Stimulated activated CD4-positive, alpha-beta T cell treated with anti-CD3 and anti-CD28 coated beads, Interleukin-12 subunit alpha, Interleukin-12 subunit beta, amount 100 ng/mL, for 24 hours (primary cell): ENCODE measurements around the gene CLTB.
A peak's percentile ranks its signal among the peaks of the same experiment; 100 is the strongest.

Source experiments
- DNase-seq, 2 experiments: peaks; one replicate each; pipeline ENCODE4 v3.0.0-alpha.2; 2020; ENCODE audit warnings: low read depth in 2 of 2

CLTB gene

DNA sequence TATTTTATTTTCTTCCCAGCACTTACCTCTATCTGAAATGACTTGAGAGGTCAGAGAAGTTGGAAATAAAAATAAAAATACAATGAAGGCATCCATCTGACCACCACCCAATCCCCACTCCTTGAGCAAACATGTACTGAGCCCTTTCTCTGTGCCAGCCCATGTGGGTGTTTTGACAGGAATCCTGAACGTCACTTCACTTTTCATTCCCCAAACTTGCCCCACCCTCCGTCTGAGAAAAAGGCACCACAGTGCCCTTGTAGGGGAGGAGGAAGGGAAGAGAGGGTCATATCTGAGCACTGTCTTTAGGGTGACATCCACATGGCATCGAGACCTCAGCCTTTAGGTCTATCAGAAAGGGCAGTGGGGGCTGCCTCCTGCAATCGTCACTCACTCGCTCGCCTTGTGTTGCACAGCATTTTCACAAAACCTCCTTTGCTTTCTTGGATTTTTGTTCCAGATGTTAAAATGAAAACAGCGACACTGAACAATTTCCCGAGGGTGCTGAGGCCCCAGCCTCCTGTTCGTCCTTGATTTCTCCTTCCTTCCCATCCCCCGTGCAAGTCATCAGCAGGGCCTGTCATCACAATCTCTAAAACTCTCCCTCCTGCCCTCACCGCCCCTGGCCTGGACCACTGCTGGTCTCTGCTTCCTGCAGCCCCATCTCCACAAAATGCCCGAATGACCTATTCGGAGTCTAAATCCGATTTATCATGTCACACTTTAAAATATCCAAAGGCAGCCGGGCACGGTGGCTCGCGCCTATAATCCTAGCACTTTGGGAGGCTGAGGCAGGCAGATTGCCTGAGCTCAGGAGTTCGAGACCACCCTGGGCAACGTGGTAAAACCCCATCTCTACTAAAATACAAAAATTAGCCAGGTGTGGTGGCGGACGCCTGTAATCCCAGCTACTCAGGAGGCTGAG is 14.8 kb downstream of the CLTB start:
- DNase-seq, result no peak

GRCh38 chr5:176400382-176401156 is 15.8 kb downstream of the CLTB start:
- DNase-seq, result no peak

- no peak for DNase-seq
These were observed 18.5 kb downstream of the CLTB start for GRCh38 chr5:176397736-176398420.

DNA sequence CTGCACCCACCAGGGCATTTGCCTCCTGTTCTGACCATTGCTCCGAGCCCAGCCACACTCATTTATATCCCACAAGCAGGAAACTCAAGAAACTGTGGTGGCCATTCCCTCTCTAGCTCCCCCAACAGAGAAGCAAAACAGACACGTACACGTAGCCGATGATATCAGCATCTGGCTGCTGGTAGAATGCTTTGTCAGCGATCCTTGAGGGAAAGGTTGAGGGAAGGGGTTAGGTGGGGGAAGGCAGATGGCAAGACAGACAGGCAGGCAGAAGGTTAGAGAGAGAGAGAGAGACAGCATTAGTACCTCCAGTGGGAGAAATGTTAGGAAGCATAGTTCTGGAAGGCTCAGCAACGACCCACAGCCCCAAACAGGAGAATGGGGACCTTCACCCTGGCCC is 20.0 kb downstream of the CLTB start:
- no peak for DNase-seq

DNA sequence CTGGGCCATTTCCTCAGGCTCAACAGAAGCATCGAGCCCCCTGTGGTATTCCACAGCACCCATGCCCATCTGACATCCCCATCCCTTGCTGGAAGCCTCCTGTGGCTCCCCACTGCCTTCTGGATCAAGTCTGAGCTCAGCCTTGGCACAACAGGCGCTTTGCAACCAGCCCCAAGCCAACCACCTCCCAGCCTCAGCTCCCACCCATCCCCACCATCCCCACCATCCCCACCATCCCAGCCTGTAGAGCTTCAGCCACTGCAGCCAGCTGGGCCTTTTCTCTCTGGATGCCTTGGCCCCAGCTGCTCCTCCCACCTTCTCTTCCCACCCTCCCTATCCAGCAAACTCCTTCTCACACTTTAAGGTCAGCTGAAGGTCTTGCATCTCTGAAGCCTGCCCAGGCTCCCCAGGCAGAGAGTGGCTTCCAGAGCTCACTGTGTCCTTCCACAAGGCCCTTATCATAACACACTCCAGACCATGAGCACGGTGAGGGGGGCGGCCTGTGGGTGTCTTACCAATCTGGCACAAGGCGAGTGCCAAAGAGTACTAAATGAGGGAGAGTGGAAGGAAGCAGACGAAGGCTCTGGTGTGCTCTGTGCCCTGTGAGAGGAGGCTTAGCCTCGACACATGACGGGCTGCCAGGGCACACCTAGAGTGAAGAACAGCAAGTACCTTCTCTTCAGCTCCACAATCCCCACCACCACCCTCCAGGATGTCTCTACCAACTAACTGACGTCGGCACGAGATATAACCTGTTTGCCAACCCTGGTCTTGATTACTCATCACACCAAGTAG is 21.3 kb downstream of the CLTB start:
- no peak for DNase-seq

DNA sequence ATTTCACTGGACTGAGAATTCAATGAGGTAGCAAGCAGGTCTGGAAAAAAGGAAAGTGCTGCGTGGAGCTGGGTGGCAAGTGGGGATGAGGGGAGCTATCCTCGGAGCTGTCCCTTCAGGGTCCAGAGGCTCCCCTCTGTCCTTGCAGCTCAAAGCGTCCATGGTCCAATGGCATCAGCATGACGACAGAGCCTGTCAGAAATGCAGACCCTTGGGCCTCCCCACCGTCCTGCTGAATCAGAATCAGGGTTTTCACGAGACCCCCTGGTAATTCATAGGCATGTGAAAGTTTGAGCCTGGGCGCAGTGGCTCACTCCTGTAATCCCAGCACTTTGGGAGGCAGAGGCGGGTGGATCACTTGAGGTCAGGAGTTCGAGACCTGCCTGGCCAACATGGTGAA is 22.2 kb downstream of the CLTB start:
- DNase-seq, result no peak

- no peak for DNase-seq
These were observed 23.8 kb downstream of the CLTB start for GRCh38 chr5:176392526-176392925.

DNA sequence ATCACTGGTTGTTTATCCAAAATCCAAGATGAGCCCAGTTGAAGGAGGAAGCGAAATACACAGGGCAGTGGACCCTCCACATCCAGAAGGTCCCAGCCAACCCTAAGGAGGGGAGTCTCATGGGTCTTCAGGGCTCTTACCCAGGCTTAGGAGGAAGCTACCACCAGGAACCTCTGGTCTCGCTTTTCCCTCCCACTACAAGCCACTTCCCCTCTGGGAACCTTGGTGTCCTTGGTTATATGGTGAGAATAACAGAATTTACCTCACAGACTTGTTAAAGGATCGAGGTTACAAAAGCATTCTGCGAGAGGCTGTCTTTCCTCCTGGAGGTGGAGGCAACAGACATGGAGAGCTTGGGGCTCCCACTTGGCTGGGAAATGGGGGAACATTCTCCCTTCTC is 24.3 kb downstream of the CLTB start:
- DNase-seq, result no peak

DNA sequence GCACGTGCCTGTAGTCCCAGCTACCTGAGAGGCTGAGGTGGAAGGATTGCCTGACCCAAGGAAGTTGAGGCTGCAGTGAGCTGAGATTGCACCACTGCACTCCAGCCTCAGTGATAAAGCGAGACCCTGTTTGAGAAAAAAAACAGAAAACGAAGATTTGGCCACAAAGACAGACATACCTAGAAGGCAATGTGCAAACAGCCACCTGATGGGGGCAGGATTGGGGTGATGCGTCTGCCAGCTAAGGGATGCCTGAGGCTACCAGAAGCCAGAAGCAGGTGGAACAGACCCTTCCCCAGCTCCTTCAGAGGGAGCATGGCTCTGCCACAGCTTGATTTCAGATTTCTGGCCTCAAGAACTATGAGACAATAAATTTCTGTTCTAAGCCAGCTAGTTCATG is 24.9 kb downstream of the CLTB start:
- DNase-seq, result no peak

DNA sequence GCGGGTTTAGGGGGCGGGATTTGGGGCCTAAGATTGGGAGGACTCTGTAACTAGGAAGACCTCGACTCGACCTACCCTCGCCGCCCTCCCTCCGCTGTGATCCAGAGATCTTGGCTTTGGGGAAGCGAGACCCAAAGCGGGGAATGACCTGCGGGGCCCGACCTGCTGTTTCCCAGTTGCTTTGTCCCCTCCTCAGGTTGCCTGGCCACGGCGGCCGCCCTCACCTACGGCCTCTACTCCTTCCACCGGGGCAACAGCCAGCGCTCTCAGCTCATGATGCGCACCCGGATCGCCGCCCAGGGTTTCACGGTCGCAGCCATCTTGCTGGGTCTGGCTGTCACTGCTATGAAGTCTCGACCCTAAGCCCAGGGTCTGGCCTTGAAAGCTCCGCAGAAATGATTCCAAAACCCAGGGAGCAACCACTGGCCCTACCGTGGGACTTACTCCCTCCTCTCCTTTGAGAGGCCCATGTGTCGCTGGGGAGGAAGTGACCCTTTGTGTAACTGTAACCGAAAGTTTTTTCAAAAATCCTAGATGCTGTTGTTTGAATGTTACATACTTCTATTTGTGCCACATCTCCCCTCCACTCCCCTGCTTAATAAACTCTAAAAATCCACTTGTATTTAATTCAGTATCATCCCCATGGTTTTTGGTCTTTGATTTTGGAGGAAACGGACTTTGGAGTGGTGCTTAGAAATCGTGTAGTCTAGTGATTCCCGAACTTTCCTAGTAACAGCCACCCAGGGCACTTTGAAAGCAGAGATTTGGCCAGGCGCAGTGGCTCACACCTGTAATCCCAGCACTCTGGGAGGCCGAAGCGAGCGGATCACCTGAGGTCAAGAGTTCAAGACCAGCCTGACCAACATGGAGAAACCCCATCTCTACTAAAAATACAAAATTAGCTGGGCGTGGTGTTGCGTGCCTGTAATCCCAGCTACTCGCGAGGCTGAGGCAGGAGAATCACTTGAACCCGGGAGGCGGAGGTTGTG is 26.9 kb downstream of the CLTB start:
- no peak for DNase-seq

DNA sequence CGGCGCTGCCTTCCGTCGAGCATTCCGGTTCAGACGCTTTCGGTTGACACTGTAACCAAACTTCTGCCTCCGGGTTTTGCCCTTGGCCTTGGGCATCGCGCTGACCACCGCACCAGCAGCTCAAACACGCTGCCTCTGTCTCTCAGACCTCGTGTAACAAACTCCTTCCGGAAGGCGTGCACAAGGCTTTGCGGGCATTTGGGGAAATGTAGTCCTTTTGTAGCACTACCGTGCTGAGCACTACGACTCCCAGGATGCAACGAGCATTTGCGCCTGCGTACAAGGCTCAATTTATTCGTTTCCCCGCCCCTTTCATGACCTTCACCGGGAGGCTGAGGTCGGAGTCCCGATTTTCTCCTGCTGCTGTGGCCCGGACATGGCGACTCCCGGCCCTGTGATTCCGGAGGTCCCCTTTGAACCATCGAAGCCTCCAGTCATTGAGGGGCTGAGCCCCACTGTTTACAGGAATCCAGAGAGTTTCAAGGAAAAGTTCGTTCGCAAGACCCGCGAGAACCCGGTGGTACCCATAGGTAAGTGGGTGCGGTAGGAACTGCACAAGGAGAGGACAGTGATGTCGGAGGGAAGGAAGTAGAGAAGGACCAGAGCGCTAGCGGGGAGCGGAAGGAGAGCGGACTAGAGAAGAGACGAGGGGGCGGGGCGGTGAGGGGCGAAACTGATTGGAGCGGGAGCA is 27.8 kb downstream of the CLTB start, which contains the start of the genes HIGD2A and NOP16:
TSS of gene HIGD2A (plus strand) at position 308 of the 691 bp plus-strand sequence. CDS start at position 377, 69 bp downstream.
TSS of gene NOP16 (minus strand) at position 155 of the 691 bp plus-strand sequence. CDS start at position 96, 59 bp downstream.
- peak; percentile 97 to 100 for DNase-seq

DNA sequence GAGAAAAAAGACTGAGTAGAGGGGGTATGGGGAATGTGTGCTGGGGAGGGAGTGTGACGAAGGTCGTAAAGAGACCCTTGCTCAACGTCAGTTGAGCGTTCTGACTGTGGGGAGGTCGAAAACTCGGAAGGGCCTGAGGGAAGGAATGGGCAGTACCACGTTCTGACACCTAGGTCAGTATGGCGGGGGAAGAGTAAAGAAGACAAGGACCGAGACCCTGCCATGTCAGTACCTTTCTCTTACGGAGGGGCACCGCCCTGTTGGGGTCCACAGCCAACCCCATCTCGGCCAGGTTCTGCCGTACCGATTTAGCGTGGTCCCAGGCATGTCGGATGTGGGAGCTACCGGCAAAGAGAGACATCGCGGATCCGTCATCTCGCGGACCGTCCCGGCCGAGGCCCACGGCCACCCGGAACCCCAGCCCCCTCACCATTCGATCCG is 28.3 kb downstream of the CLTB start:
- no peak for DNase-seq

- no peak for DNase-seq
These were observed 28.9 kb downstream of the CLTB start for GRCh38 chr5:176387384-176387925.

- no peak for DNase-seq
These were observed 29.8 kb downstream of the CLTB start for GRCh38 chr5:176386491-176386890.

DNA sequence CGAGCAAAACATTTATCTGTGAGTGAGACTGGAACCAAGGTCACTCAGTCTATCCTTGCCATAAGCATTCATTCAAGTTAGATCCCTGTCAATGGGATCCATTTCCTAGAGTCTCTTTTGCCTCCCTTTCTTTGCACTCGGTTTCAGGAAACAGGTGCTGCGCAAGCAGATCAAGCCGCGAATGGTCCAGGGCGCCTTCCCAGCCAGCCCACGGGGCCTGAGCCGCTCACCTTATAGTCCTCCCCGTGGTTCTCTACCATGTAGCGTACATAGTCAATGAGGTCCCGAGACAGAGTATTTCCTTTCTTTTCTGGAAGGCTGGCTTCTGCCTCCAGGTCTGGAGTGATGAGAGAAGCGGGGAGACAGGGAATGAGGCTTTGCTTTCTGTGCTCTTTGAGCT is 31.3 kb downstream of the CLTB start:
- DNase-seq, result no peak

- DNase-seq, result no peak
These were observed 31.9 kb downstream of the CLTB start for GRCh38 chr5:176384366-176384930.

GRCh38 chr5:176383961-176384360 is 32.4 kb downstream of the CLTB start:
- DNase-seq, result no peak

GRCh38 chr5:176383248-176383905 is 33.0 kb downstream of the CLTB start:
- DNase-seq, result no peak
